Gastrocnemius medialis (tissue), 4 donors: ENCODE measurements around the gene KLF9.

Experiments
- POLR2A ChIP-seq, 2 donors: fragments of 450-650 bp; IDR thresholded peaks; one replicate each; pipeline ENCODE4 v1.6.1; 2017; ENCODE audit warnings: antibody characterized with exemption in 2 of 2, mild to moderate bottlenecking in 2 of 2, moderate library complexity in 2 of 2
- TF ChIP-seq, protein P1 (sequence below), 5 experiments: fragments of 450-650 bp in 3 of 5; fragments of 200-600 bp in 2 of 5; sonication (generic) in 2 of 5; IDR thresholded peaks in 4 of 5; conservative IDR thresholded peaks in 1 of 5; 1 replicate in 4 of 5; 2 replicates in 1 of 5; pipeline ENCODE4 v1.5.1; 2016 to 2019; ENCODE audit warnings: antibody characterized with exemption in 5 of 5, mild to moderate bottlenecking in 3 of 5, moderate library complexity in 3 of 5

DNA sequence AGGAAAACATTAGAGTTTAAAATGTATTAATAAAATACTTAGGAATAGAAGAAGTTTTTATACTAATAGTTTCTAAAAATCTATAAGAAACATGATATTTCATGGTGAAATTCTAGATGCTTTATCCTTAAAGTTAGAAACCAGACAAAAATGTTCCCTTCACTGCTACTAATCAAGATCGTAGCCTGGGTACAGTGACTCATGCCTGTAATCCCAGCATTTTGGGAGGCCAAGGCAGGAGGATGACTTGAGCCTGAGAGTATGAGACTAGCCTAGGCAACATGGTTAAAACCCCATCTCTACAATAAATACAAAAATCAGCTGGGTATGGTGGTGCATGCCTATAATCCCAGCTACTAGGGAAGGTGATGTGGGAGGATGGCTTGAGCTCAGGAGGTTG, 30.4 kb upstream of the KLF9 start:
- TF ChIP-seq, protein P1, sequence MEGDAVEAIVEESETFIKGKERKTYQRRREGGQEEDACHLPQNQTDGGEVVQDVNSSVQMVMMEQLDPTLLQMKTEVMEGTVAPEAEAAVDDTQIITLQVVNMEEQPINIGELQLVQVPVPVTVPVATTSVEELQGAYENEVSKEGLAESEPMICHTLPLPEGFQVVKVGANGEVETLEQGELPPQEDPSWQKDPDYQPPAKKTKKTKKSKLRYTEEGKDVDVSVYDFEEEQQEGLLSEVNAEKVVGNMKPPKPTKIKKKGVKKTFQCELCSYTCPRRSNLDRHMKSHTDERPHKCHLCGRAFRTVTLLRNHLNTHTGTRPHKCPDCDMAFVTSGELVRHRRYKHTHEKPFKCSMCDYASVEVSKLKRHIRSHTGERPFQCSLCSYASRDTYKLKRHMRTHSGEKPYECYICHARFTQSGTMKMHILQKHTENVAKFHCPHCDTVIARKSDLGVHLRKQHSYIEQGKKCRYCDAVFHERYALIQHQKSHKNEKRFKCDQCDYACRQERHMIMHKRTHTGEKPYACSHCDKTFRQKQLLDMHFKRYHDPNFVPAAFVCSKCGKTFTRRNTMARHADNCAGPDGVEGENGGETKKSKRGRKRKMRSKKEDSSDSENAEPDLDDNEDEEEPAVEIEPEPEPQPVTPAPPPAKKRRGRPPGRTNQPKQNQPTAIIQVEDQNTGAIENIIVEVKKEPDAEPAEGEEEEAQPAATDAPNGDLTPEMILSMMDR (IDR thresholded peaks at IDR 0.05 in 4 of 5, conservative IDR thresholded peaks at IDR 0.05 in 1 of 5) = no peak
- TF ChIP-seq POLR2A (IDR thresholded peaks at IDR 0.05) = no peak
